DOHH2 (cell line): ENCODE results near the gene GPR55.

Experiments
- H3F3A ChIP-seq: fragments of 200-600 bp; sonication (generic), shearing (Covaris generic); 2 replicates; pipeline ENCODE4 v1.6.0; 2016; ENCODE audit warnings: antibody characterized with exemption, mild to moderate bottlenecking; ENCODE audit not compliant: control insufficient read depth, insufficient read depth
- H3K27ac ChIP-seq: fragments of 200-600 bp; sonication (generic); 2 replicates; pipeline ENCODE4 v1.5.1; 2014; ENCODE audit warnings: low read depth, mild to moderate bottlenecking, low read length, moderate library complexity
- H3K27me3 ChIP-seq: fragments of 200-600 bp; sonication (generic); 2 replicates; pipeline ENCODE4 v1.6.1; 2014; ENCODE audit warnings: mild to moderate bottlenecking, low read length, mixed read lengths; ENCODE audit not compliant: control insufficient read depth
- H3K36me3 ChIP-seq: fragments of 200-600 bp; sonication (generic); 2 replicates; pipeline ENCODE4 v1.6.1; 2014; ENCODE audit warnings: mild to moderate bottlenecking, low read length, moderate library complexity, mixed read lengths; ENCODE audit not compliant: control insufficient read depth
- H3K4me1 ChIP-seq: fragments of 200-600 bp; sonication (generic); 2 replicates; pipeline ENCODE4 v1.6.1; 2014; ENCODE audit warnings: mild to moderate bottlenecking, low read length, mixed read lengths; ENCODE audit not compliant: control insufficient read depth
- H3K4me2 ChIP-seq: fragments of 200-600 bp; sonication (generic); 2 replicates; pipeline ENCODE4 v1.6.0; 2014; ENCODE audit warnings: mild to moderate bottlenecking, low read length, moderate library complexity
- H3K4me3 ChIP-seq: fragments of 200-600 bp; sonication (generic); 2 replicates; pipeline ENCODE4 v1.5.1; 2014; ENCODE audit warnings: mild to moderate bottlenecking, low read length, mixed read lengths
- H3K79me2 ChIP-seq: fragments of 200-600 bp; sonication (generic); 2 replicates; pipeline ENCODE4 v1.6.1; 2014; ENCODE audit warnings: mild to moderate bottlenecking, low read length, mixed read lengths; ENCODE audit not compliant: control insufficient read depth
- H3K9me2 ChIP-seq: fragments of 200-600 bp; sonication (generic); replicated peaks from 2 replicates; pipeline ENCODE4 v1.6.1; 2014; ENCODE audit warnings: mild to moderate bottlenecking, low read length, mixed read lengths; ENCODE audit not compliant: control insufficient read depth
- H3K9me3 ChIP-seq: fragments of 200-600 bp; sonication (generic); 2 replicates; pipeline ENCODE4 v1.6.1; 2014; ENCODE audit warnings: antibody characterized with exemption, low read length, mixed read lengths; ENCODE audit not compliant: control insufficient read depth, insufficient read depth
- H4K20me1 ChIP-seq: fragments of 200-600 bp; sonication (generic); 2 replicates; pipeline ENCODE4 v1.6.0; 2014; ENCODE audit warnings: low read depth, mild to moderate bottlenecking, antibody characterized with exemption, low read length, moderate library complexity; ENCODE audit not compliant: control insufficient read depth, insufficient read depth
- CTCF ChIP-seq: fragments of 200-600 bp; sonication (generic); IDR thresholded peaks from one replicate; pipeline ENCODE4 v1.5.1; 2014; ENCODE audit warnings: antibody characterized with exemption, mild to moderate bottlenecking, low read depth, low read length; ENCODE audit not compliant: poor library complexity, severe bottlenecking
- EZH2phosphoT487 ChIP-seq: fragments of 200-600 bp; sonication (generic); IDR thresholded peaks from 2 replicates; pipeline ENCODE4 v1.6.1; 2017; ENCODE audit warnings: borderline replicate concordance, mild to moderate bottlenecking, antibody characterized with exemption, low read length, moderate library complexity, mixed read lengths

The GPR55 gene

DNA sequence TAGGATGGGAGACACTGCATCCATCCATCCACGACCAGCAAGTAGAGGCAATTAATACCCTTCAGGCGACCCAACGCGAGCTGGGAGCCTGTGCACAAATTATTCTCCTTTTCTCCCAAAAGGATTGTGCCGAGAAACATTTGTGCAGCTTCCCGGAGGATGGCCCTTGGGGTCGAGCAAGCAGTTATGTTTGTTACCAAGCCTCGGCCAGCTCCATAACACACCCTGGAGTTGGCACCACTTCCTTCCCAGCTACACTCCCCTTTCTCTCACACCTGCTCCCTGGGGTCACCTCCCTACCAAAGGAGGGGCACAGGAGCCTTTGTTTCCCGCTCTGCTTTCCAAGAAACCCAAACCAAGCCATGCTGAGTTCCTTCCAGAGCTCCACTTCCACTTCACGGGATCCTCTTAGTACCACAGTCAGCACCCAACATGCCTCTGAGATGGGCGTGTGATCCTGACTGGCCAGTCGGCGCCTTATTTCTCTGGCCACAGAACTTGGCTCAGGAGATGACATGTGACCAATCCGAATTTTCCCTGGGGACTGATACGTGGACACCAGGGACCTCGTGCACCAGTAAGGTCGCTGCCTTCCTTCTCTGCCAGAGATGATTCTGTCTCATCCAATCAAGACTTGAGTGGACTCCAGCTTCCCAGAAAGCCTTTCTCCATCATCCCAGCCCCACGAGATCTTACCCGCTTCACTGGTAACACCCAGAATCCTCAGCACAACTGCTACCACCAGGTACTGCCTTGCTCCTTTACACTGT lies 28.5 kb downstream of the GPR55 start:
- no peak overlapping the region for H3K4me3 ChIP-seq
- no peaks in the 10 kb centered on the region for H3K36me3 ChIP-seq
- H3K9me3 ChIP-seq, result no peaks in the 10 kb centered on the region
- H3K9me2 ChIP-seq, result no peaks in the 10 kb centered on the region
- no peak overlapping the region for H3K27ac ChIP-seq
- H4K20me1 ChIP-seq, result no peaks in the 10 kb centered on the region
- H3K4me2 ChIP-seq, result no peak overlapping the region
- H3K79me2 ChIP-seq, result no peaks in the 10 kb centered on the region
- H3K27me3 ChIP-seq, result peaks cover 31% of the 10 kb centered on the region; the same call in 1 of the 2 replicates
- H3F3A ChIP-seq, result no peaks in the 10 kb centered on the region
- TF ChIP-seq CTCF (no peak), EZH2phosphoT487 (no peak)
- peaks cover 13% of the 10 kb centered on the region for H3K4me1 ChIP-seq

- TF ChIP-seq CTCF (no peak), EZH2phosphoT487 (no peak)
- Histone ChIP-seq H3F3A (no peaks in the 10 kb centered on the region), H3K27ac (no peak overlapping the region), H3K4me2 (no peak overlapping the region), H3K9me2 (no peaks in the 10 kb centered on the region), H4K20me1 (no peaks in the 10 kb centered on the region), H3K4me3 (no peak overlapping the region), H3K36me3 (no peaks in the 10 kb centered on the region), H3K4me1 (peaks cover 13% of the 10 kb centered on the region), H3K27me3 (peaks cover 31% of the 10 kb centered on the region; the same call in 1 of the 2 replicates), H3K9me3 (no peaks in the 10 kb centered on the region), H3K79me2 (no peaks in the 10 kb centered on the region)
Observed at GRCh38 chr2:230895536-230896345, 29.3 kb downstream of the GPR55 start.

DNA sequence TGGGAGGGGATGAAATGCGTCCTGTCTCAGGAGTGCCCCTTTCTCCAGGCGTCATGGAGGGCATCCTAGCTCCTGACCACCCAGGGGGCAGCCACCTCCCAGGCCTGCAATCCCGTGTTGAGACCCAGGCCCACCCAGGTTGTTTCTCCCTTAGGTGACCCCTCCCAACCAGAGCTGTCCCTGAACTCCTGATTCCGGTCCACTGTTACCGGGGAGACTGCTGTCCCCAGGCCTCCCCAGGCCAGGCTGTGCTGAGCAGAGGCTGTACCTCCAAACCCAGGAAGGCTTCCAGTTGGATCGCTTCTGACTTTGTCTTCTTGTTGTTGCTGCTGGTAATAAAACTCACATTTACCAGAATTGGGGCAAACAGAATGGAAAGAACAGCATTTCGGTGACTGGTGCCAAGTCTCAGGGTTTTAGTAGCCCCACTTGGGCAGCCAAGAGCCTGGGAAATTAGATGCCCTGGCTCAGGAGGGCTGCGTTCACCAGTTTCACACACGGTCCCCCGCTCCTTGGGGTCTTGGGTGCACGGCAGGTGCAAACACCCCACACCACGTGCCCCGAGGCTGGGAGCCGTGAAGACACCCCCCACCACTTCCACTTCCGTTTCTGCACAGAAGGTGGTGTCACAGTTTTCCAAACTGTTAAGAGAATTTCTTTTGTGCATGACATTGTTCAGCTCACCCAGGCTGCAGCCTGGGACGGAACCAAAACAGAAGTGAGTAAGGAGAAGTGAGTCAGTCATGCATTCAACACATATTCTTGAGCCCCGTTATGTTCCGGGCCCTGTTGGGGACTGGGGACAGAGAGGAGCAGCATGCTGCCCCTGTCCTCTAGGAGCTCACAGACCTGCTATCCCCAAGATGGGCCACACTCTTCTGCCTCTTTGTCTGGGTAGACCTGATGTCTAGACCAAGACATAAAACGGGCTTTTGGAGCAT lies 30.9 kb downstream of the GPR55 start:
- Histone ChIP-seq H3F3A (no peaks in the 10 kb centered on the region), H3K4me2 (peak overlapping the region; percentile 47), H3K4me1 (peaks cover 13% of the 10 kb centered on the region), H3K9me3 (no peaks in the 10 kb centered on the region), H3K4me3 (0 out of 2 replicates have a peak overlapping the region, but pooled peaks have one; percentile 7), H3K27ac (no peak overlapping the region), H3K36me3 (no peaks in the 10 kb centered on the region), H4K20me1 (no peaks in the 10 kb centered on the region), H3K27me3 (peaks cover 24% of the 10 kb centered on the region; the same call in 1 of the 2 replicates), H3K9me2 (no peaks in the 10 kb centered on the region), H3K79me2 (no peaks in the 10 kb centered on the region)
- TF ChIP-seq EZH2phosphoT487, result no peak
- TF ChIP-seq CTCF, result no peak
